ENCODE measurements around the gene POU6F1.
A peak's percentile ranks its signal among the peaks of the same experiment; 100 is the strongest.

The POU6F1 gene

DNA sequence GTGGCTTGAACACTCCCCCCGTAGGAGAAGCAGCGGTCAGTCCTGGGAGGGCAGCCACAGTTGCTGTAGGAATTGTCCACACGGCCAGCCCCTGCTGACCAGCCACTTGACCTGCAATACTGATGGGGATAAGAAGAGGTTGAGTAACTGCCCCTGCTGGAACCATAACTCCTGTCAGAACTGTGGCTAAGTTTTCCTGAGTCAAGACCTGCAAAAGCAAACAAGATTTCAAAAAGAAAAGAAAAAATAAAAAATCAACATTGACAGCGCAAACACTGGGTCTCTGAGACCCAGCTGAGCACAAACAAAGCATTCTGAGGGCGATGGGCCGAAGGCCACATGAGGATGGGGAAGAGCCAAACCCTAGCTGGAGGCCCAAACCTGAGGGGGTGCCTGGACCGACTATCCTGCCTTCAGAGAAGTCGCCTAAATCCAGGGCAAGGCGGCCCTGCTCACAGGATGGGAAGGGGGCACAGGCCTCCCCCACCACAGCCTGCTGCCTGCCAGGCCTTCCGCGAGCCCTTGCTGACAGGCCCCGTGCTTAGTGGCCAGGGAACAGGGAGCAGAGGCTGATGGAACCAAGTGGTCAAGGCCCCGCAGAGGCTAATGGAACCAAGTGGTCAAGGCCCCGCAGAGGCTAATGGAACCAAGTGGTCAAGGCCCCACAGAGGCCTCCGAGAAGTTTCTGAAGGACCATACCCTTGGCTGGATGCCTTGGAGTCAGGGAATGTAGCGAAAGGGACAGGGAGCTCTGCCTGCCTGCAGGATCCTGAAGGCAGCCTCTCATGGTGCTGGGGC, 19.1 kb downstream of the POU6F1 start:
- TF ChIP-seq, protein P1, sequence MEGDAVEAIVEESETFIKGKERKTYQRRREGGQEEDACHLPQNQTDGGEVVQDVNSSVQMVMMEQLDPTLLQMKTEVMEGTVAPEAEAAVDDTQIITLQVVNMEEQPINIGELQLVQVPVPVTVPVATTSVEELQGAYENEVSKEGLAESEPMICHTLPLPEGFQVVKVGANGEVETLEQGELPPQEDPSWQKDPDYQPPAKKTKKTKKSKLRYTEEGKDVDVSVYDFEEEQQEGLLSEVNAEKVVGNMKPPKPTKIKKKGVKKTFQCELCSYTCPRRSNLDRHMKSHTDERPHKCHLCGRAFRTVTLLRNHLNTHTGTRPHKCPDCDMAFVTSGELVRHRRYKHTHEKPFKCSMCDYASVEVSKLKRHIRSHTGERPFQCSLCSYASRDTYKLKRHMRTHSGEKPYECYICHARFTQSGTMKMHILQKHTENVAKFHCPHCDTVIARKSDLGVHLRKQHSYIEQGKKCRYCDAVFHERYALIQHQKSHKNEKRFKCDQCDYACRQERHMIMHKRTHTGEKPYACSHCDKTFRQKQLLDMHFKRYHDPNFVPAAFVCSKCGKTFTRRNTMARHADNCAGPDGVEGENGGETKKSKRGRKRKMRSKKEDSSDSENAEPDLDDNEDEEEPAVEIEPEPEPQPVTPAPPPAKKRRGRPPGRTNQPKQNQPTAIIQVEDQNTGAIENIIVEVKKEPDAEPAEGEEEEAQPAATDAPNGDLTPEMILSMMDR (IDR thresholded peaks at IDR 0.05; ENCODE audit: insufficient read depth, low read depth, low read length, missing control alignments) = no peak
- no peak for DNase-seq (ENCODE audit: low read depth)
- no peak overlapping the region for H3K4me3 ChIP-seq (ENCODE audit: low read depth, low read length)

DNA sequence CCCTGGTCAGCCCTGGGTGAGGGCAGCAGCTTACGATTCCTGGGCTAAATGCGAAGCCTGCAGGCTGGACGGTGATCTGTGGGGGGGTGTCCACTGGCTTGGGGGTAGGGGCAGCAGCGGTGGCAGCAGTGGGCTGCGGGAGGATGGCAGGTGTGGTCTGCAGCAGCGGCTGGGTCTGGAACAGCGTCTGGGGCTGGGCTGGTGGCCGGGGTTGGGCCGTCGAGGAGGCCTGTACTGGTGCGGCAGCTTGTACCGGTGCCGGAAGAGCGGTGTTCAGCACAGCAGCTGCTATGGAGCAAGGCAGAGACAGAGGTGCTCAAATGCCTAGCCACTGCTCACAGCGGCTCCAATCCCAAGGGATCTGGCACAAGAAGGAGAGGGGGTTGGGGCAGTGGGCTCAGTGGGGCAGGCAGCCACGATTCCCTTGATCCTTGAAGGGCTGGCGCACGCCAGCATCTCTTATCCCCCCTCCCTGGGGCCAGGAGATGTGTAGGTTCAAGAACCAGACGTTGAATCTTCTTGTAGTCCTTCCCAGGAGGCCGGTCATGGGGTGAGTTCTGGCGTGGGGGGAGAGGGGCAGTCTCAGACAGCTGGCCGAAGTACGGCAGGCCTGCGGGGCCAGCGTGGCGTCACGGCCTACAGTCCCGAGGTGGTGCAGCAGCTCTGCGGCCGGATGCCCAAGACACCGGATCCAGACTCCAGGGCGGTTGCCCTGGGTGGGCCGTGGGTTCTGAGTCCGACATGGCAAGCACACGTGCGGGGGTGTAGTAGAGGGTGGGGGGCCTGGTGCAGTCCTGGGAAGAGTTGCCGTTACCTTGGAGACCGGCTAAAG, 19.9 kb downstream of the POU6F1 start:
- no peak overlapping the region for H3K4me3 ChIP-seq (ENCODE audit: low read depth, low read length)

DNA sequence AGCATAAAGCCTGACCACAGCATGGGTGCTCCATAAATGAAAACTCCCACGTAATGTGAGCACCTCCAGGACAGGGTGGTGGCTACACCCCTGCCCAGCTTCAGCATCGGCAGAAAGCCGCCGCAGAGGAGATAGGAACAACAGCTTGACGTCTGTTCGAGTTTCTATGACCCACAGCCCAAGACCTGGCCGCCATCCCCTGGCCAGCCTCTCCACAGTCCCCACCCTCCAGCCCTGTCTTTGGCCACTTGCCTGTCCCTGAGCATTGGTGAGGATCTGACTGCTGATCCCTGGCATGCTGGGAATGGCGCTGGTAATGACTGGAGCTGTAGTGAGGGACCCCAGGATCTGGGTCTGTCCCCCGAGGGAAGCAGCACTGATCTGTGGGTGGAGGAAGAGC, 21.3 kb downstream of the POU6F1 start:
- no peak for DNase-seq (ENCODE audit: low read depth)
- no peak overlapping the region for H3K4me3 ChIP-seq (ENCODE audit: low read depth, low read length)
- TF ChIP-seq, protein P1 (IDR thresholded peaks at IDR 0.05; ENCODE audit: insufficient read depth, low read depth, low read length, missing control alignments) = no peak

More for the DNA sequence above, 19.9 kb downstream of the POU6F1 start:
- TF ChIP-seq, protein P1 (IDR thresholded peaks at IDR 0.05; ENCODE audit: insufficient read depth, low read depth, low read length, missing control alignments) = no peak
- no peak for DNase-seq (ENCODE audit: low read depth)

DNA sequence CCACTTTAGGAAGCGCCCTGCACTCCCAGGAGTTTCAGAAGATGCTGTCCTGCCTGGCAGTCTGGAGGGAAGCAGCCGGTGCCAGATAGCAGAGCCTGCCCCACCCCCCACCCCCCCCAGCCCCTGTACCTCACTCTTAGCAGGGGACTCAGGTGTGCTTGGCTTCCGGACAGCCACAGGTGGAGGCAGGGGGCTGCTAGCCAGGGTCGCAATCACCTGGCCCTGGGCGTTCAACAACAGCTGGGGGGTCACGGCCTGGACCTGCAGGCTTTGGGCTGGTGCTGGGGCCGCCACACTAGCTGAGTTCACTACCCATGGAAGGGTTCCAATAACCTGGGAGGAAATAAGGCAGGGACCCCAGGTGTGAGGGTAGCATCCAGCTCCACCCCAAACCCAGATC, 22.0 kb downstream of the POU6F1 start:
- TF ChIP-seq, protein P1 (IDR thresholded peaks at IDR 0.05; ENCODE audit: insufficient read depth, low read depth, low read length, missing control alignments) = no peak
- no peak overlapping the region for H3K4me3 ChIP-seq (ENCODE audit: low read depth, low read length)
- no peak for DNase-seq (ENCODE audit: low read depth)

DNA sequence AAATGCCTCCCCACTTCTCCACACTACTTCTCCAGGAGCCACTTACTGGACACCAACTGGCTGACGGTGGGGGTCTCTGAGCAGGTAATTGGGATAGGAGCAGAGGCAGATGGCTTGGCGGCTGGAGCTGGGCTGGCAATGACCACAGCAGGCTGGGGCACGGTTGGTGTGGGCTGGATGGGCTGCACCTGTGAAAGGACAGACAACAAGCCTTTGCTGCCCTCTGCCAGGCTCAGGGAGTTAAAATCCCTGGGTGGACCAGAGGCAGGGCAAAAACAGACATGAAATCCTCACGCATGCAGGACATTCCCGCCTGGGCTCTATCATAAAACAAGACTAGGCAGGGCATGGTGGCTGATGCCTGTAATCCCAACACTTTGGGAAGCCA, 25.6 kb downstream of the POU6F1 start:
- TF ChIP-seq, protein P1 (IDR thresholded peaks at IDR 0.05; ENCODE audit: insufficient read depth, low read depth, low read length, missing control alignments) = no peak
- DNase-seq (ENCODE audit: low read depth) = peak; percentile 10
- H3K4me3 ChIP-seq (ENCODE audit: low read depth, low read length) = no peak overlapping the region

DNA sequence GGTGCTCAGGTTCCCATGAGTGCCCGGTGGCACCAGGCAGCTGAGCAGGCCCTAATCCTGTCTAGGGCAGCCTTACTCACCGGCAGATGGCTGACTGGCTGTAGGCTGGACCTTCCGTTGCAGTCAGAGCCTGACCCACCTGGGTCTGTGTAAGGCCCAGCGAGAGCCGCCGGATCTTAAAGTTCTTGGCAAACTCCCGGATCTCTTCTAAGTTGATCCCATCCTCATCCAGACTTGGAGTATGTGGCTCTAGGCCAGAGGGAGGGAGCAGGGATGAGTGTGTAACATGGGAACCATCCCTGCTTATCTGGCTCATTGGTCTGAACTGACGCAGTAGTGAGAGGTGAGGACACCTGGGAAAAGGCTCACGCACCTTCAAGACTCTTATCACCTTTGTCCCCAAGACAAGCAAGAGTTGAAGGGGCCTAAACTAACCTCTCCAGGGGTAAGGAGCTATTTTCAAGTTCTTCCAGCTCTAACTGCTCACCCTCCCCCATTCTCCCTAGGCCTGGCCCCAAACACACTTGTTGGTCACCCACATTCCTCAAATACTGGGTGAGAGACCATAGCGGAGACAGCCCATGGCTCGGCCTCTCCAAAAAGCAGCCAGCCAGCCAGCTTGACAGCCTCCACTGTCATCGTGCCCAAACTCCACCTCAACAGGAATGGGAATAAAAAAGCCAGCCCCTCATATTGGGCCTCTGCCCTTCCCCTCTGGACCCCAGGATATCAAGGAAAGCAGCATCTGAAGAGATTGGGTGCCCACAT, 26.2 kb downstream of the POU6F1 start:
- H3K4me3 ChIP-seq (ENCODE audit: low read depth, low read length) = no peak overlapping the region
- no peak for DNase-seq (ENCODE audit: low read depth)
- TF ChIP-seq, protein P1 (IDR thresholded peaks at IDR 0.05; ENCODE audit: insufficient read depth, low read depth, low read length, missing control alignments) = no peak
